Stimulated activated CD8-positive, alpha-beta memory T cell treated with anti-CD3 and anti-CD28 coated beads, Interleukin-12 subunit alpha, Interleukin-12 subunit beta, amount 100 ng/mL, for 1 hour (primary cell): ENCODE measurements around the gene GLIS1.

Experiments
- DNase-seq: peaks from one replicate; pipeline ENCODE4 v3.0.0-alpha.2; 2020; ENCODE audit warnings: low read depth

Gene GLIS1

GRCh38 chr1:53580739-53581475 is 158.1 kb downstream of the GLIS1 start:
- no peak for DNase-seq

- DNase-seq, result no peak
Observed at GRCh38 chr1:53580009-53580400, 159.0 kb downstream of the GLIS1 start.

DNA sequence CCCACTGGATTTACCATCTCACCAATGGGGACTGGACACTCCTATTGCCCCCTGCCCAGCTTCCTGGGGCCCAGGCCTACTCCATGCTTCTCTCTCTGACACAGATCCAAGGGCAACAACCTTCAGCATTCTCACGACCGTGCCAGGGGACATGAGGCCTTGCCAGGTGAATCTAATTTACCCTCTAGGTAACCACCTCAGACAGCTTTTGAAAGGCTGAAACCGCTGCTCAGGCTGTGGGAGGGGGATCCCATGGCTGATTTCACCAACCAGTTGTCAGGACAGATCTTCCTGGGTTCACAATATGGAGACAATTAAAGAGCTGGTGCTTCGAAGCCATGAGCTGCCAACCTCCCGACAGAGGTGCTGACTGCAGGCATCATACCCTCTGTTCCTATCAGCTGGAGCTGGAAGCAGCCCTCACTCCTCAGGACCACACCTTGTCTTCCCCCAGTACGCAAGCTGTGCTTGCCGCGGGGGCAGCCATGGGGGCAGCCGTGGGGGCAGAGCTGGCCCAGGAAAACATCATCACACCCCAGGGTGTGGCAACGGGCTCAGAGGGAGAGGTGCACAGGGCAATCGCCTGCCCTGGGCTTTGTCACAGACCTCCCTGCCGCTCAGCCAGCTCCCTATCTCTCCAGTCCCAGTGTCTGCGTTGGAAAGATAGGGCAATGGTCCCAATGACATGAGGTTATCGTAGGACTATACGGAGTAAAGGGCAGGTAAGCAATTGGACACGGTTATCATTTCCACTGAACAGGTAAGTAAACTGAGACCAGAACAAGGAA is 159.5 kb downstream of the GLIS1 start:
- no peak for DNase-seq

DNA sequence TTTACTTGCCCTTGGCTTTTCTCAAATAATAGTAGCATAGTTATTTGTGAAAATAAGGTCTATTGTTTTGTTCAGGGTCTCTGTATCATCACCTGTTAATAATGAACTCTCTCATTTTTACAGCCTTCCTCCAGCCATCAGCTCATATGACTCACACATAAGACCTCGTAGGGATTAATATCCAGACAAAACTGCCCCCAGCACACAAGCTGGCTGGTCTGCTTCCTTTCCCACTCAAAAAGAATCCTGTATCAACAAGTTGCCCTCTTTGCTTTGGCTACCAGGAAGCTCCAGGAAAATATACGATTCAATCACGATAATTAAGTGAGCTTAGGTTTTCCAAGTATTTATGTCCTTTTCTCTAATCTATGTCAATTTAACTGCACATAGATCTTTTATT is 160.6 kb downstream of the GLIS1 start:
- no peak for DNase-seq

GRCh38 chr1:53577761-53578100 is 161.2 kb downstream of the GLIS1 start:
- no peak for DNase-seq

DNA sequence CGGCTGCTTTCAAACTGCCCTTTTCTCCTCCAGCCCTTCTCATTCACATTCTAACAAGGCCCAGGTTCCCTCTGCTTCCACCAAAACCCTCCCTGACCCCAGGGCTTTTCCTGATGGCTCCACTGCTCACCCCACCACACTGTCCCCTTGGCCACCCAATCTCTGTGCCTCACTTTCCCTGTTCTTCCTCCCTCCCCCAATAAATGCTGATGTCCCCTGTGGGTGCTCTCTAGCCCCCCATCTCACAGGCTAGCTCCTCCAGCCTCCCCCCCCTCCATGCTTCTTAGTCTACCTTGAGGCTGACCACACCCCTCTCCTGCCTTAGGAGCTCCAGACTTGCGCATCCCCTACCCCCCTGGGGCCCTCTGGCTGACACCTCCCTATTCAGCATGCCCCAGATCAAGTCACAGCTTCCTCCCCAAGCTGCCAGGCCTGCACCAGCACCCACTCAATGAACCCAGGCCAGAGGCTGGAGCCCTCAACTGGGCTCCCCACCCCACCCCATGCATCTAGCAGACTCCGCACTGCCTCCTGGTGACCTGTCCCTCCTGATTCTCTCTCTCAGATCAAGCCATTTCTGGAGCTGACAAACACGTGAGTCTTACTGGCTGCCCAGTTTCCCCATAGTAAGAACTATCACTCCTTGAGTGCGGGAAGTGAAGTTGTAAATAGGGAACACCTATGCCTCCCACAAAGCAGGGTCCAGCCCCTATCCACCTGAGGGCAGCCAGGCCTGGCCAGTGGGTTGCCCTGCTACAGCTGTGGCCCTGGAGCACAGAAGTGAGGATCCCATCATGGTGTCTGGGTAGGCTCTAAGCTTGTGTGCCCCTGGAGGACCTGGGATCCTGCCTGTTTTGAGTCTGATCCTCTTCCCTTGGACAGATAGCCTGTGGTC is 161.9 kb downstream of the GLIS1 start:
- no peak for DNase-seq

DNA sequence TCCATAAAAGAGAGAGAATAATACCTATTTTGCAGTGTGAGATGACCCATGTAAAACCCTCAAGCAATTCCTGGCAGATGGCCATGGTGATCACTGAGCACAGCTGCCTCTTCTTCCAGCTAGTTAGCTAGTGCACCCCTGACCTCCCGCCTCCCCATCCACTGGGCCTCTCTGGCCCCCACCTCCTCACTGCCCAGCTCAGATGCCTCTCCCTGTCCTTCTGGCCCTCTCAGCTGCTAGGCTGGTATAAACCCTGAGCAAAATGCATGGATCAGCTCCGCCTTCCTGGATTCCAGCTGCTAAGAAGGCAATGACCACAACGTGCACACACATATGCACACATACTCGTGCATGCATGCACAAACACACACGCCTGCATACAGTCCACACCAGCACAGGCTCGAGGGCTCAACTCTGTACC is 162.6 kb downstream of the GLIS1 start:
- no peak for DNase-seq

GRCh38 chr1:53575955-53576320 is 163.0 kb downstream of the GLIS1 start:
- DNase-seq, result no peak

- no peak for DNase-seq
Observed at GRCh38 chr1:53575141-53575954, 163.6 kb downstream of the GLIS1 start.

DNA sequence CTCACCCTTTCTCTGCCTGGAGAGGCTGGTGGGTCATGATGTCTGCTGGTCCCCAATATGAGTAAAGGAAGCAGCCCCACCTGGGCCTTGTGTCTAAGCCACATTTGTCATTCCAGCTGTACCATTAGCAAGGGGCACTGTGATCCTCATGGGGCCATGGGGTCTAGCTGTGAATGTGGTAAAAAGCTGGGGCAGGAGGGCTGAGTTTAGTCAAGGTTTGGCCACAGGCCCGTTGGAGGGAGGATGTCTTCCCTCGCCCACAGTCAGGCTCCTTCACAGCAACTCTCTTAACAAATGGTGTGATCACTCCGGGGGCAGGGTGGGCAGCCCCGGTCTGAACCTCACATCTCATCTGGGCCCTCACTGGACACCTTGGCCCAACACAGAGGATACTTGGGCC is 164.3 kb downstream of the GLIS1 start:
- no peak for DNase-seq

- DNase-seq, result no peak
Observed at GRCh38 chr1:53573931-53574330, 165.0 kb downstream of the GLIS1 start.

- no peak for DNase-seq
Observed at GRCh38 chr1:53573522-53573921, 165.4 kb downstream of the GLIS1 start.

DNA sequence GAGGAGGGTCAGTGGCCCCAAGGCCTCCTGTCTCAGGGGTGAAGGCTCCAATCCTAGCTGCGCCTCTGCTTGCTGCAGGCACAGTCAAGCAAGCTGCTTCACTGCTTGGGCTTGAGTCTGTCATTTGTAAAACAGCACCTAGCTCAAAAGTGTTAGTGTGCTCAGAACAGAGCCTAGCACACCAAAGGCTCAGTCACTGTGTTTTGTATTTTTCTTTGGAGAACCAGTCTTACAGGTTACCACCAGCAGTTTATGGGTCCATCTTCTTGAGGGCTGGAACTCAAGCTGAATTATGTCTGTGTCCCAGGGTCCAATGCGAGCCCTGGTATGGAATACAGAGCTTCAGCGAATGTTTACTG is 166.2 kb downstream of the GLIS1 start:
- no peak for DNase-seq

DNA sequence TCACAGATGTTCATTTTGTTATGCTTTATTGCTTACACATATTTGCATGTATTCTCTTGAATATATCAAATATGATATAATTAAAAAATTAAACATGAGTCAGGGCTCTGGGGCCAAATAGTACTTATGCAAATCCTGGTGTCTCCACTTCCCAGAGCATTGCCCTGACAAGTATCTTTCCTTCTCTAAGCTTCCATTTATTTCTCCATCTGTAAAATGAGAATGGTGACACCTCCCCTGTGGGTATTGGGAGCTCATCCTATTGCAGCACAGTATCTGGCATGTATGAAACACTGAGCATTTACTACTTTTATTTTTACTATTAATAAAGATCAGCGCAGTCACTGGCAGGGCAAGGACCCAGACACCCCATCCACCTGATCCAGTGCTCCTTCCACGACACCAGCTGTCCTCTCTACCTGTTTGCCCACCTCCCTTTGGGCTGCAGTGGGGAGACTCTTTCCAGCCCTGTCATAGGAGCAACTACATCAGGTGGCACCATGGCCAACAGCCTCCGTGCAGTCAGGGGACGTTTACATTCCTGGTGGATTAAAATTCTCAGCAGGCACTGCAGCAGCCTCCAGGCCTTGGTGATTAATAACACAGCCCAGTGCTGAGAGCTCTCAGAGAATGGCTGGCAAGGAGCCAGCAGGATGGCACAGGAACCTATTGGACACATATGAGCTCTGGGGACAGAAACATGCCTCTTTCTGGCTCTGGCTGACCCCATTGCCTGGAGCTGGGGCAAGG is 166.7 kb downstream of the GLIS1 start:
- DNase-seq, result no peak

DNA sequence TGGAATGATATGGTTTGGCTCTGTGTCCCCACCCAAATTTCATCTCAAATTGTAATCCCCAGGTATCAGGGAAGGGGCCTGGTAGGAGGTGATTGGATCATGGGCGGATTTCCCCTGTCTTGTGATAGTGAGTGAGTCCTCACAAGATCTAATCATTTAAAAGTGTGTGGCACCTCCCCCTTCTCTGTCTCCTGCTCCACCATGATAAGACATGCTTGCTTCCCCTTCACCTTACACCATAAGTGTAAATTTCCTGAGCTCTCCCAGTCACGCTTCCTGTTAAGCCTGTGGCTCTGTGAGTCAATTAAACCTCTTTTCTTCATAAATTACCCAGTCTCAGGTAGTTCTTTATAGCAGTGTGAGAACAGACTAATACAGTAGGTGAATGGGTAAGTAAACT is 170.4 kb downstream of the GLIS1 start:
- no peak for DNase-seq

DNA sequence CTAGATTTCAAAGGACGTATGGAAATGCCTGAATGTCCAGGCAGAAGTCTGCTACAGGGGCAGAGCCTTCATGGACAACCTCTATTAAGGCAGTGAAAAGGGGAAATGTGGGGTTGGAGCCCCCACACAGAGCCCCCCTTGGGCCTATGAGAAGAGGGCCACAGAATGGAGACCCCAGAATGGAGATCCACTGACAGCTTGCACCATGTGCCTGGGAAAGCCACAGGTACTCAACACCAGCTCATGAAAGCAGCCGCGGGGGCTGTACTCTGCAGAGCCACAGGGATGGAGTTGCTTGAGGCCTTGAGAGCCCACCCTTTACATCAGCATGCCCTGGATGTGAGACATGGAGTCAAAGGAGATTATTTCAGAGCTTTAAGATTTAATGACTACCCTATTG is 171.1 kb downstream of the GLIS1 start:
- no peak for DNase-seq

GRCh38 chr1:53567450-53567849 is 171.5 kb downstream of the GLIS1 start:
- DNase-seq, result no peak

GRCh38 chr1:53563611-53564010 is 175.4 kb downstream of the GLIS1 start:
- no peak for DNase-seq

DNA sequence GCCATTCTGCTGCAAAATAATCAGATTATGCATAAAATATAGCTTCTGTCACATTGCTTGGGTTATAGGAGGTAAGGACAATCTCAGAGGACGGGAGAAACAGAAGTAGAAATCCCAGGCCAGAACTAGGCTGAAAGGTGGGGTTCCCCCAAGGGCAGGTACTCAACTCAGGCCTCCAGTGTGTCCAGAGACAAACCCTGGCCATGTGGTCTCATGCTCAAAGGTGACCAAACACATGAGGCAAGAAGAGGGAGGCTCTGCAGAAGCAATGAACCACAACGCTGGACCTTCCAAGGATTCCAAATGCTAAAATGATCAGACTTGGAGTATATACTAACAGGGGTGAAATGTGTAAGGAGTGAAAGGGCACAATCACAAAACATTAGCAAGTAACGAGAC is 176.0 kb downstream of the GLIS1 start:
- DNase-seq, result no peak

GRCh38 chr1:53562291-53562980 is 176.5 kb downstream of the GLIS1 start:
- no peak for DNase-seq
